GM19035 (cell line): ENCODE results near the gene NLRP6.

ENCODE experiments used
- ATAC-seq: cut with Tn5 transposase; IDR thresholded peaks from one replicate; pipeline ENCODE4 v1.9.1; 2021; ENCODE audit not compliant: unreplicated experiment

NLRP6 gene

GRCh38 chr11:255816-256215 is 22.4 kb upstream of the NLRP6 start:
- no peak for ATAC-seq

GRCh38 chr11:256952-257737 is 21.1 kb upstream of the NLRP6 start:
- ATAC-seq = no peak

- ATAC-seq = no peak
These were observed 20.3 kb upstream of the NLRP6 start for GRCh38 chr11:257766-258493.

GRCh38 chr11:259413-259812 is 18.8 kb upstream of the NLRP6 start:
- ATAC-seq = no peak

GRCh38 chr11:261624-262023 is 16.6 kb upstream of the NLRP6 start:
- no peak for ATAC-seq

- no peak for ATAC-seq
These were observed 11.3 kb upstream of the NLRP6 start for GRCh38 chr11:266676-267439.

GRCh38 chr11:267491-267994 is 10.7 kb upstream of the NLRP6 start:
- no peak for ATAC-seq

GRCh38 chr11:268716-269145 is 9.5 kb upstream of the NLRP6 start:
- peak; percentile 40 for ATAC-seq

GRCh38 chr11:269146-269890 is 8.9 kb upstream of the NLRP6 start:
- ATAC-seq = peak; percentile 74

GRCh38 chr11:270451-271318 is 7.5 kb upstream of the NLRP6 start:
- ATAC-seq = no peak

- ATAC-seq = no peak
These were observed 6.9 kb upstream of the NLRP6 start for GRCh38 chr11:271319-271715.

GRCh38 chr11:272195-272930 is 5.8 kb upstream of the NLRP6 start:
- ATAC-seq = no peak

GRCh38 chr11:272931-273198 is 5.3 kb upstream of the NLRP6 start:
- ATAC-seq = no peak

- no peak for ATAC-seq
These were observed 2.0 kb upstream of the NLRP6 start for GRCh38 chr11:276219-276618.

- ATAC-seq = no peak
These were observed 1.1 kb downstream of the NLRP6 start for GRCh38 chr11:279040-279965.

GRCh38 chr11:279966-280705 is 1.9 kb downstream of the NLRP6 start:
- no peak for ATAC-seq

- no peak for ATAC-seq
These were observed 2.7 kb downstream of the NLRP6 start for GRCh38 chr11:280706-281485.
